HG02798 (cell line): ENCODE measurements around the gene CAMLG.
"Not testable (repeated sequence)": the region's sequence is repeated elsewhere in the genome, so short reads cannot be mapped to it uniquely, and the experiment has no call there.

Experiments
- ATAC-seq: cut with Tn5 transposase; IDR thresholded peaks from one replicate; pipeline ENCODE4 v1.9.1; 2021; ENCODE audit warnings: mild to moderate bottlenecking; ENCODE audit not compliant: unreplicated experiment, poor library complexity

CAMLG gene

DNA sequence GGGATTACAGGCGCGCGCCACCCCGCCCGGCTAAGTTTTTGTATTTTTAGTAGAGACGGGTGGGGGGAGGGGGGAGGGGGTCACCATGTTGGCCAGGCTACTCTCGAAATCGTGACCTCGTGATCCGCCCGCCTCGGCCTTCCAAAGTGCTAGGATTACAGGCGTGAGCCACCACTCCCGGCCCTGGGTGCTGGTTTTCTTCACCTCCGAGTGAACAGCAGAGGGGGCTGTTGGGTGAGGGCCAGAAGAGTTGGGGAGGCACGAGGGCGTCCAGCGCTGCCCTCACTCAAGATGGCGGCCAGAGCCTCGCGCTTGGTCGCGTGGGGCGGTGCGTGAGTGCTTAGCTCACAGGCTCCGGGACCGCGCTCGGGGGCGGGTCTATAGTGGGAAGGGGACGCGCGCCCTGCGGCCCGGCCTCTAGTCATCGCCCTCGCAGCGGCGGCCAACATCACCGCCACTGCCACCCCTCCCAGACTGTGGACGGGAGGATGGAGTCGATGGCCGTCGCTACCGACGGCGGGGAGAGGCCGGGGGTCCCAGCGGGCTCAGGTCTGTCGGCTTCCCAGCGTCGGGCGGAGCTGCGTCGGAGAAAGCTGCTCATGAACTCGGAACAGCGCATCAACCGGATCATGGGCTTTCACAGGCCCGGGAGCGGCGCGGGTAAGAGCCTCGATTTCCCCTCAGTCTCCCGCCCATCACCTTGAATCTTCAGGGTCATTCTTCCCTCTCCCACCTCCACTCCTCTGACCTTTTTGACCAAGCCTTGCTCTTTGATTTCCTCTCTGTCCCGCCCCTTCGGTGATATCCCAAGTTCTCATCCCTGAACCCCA, at the start of gene CAMLG:
Gene CAMLG (plus strand): TSS at position 416 of the 830 bp plus-strand sequence. CDS start 73 bp downstream, at position 489.
- ATAC-seq, result peak; percentile 98

DNA sequence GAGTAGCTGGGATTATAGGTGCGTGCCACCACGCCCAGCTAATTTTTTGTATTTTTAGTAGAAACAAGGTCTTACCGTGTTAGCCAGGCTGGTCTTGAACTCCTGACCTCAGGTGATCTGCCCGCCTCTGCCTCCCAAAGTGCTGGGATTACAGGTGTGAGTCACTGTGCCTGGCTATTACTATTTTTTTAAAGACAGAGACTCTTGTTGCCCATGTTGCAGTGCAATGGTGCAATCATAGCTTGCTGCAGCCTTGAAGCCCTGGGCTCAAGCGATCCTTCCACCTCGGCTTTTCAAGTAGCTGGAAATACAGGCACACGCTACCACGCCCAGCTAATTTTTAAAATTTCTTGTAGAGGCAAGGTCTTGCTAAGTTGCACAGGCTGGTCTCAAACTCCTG, 48.2 kb upstream of the CAMLG start:
- ATAC-seq, result not testable (repeated sequence)

DNA sequence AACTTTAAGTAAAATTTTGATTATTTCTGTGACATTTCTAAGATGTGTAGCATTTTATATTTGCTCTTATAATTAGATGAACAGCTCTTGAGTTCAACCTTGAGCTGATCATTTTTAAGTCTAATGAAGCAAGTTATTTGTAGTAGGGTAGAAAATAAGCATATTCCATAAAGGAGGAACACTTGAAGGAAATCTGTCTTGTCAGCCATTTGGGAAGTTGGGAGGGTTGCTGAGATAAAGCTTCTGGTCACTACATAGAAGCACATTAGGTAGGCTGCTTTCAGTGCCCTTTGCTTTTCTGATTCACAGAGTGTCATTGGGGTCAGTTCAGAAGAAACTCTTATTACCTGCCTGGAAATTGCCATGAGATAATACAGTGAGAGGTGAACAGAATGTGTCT, 45.6 kb upstream of the CAMLG start:
- no peak for ATAC-seq

DNA sequence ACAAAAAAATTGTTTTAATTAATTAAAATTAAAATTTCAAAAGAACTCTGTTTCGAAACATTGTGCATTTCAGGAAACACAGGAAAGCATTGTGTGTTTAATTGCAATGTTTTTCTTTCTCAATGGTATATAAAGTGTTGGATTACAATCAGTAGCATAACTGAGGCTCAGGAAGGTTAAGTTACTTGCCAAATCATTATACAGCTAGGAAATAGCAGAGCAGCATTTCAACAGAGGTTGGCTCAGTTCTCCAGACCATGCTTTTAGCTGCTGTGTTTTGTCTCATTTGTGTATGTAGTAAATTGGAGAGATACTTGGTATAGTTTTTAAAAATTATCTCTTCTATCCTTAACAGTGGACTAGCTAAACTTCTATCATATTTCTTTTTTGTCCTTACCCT, 30.0 kb upstream of the CAMLG start:
- no peak for ATAC-seq

DNA sequence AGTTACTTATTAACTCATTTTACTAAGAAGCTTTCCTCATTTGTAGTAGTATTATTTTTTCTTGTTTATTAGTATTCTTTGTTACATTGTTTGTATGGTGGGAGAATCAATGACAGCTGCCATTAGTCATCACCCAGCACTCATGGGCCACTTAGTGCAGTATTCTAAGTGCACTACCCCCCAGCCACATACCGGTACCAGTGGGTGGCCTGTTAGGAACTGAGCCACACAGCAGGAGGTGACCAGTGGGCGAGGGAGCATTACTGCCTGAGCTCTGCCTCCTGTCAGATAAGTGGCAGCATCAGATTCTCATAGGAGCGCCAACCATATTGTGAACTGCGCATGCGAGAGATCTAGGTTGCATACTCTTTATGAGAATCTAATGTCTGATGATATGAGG, 24.2 kb upstream of the CAMLG start:
- no peak for ATAC-seq

DNA sequence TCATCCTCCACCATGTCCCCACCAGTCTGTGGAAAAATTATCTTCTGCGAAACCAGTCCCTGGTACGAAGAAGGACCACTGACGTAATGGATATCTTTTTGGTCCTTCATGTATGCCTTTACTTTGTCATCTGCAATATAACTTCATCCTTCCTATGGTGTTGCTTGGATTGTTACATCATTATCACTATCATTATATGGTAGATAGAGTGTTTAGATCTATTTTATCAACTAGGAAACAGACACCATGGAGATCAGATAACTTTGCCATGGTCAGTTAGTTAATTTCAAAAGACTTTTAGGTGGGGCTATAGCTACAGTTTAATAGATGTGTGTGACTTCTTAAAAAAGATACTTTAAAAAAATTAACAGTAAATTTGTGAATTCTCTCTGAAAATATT, 23.8 kb upstream of the CAMLG start:
- no peak for ATAC-seq

DNA sequence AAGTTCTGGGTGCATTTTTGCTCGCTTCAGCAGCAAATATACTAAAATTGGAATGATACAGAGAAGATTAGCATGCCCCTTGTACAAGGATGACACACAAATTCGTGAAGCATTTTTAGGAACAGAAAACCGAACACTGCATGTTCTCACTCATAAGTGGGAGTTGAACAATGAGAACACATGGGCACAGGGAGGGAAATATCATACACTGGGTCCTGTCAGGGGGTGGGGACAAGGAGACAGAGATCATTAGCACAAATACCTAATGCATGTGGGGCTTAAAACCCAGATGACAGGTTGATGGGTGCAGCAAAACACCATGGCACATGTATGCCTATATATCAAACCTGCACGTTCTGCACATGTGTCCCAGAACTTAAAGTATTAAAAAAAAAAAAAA, 22.9 kb upstream of the CAMLG start:
- ATAC-seq, result not testable (repeated sequence)

DNA sequence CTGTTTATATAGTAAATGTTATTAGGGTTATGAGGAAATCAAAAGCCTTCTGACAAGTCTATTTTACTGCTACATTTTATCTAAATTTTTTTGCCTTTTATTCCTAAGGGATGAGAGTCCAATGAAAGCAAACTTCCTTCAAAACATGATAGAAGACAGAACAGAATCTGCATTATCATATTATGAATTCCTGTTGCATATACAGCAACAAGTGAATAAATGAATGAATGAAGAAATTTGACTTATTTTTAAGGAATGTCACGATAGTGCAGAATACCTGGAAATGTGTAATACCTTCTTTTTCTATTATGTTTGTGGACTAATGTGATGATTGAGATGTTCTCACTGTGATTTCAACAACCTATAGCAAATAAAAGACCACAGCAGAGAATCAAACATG, 13.5 kb upstream of the CAMLG start:
- no peak for ATAC-seq

DNA sequence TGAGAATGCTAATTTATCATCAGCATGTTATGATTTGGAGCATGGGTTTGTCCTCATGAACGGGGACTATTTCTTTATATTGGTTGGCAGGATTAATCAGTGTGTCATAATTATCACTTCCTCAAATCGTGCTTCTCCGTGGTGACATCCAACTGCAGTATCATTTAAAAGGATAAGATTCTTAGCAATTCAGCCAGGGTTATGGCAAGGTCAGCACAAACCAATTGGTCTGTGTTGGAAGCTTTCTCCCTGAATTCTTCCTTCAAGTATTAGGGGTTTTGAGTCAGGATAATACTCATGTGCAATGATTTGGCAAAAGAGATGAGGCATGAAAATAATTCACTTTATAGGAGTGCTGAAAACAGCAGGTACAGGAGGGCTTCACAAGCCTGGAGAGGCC, 5.5 kb upstream of the CAMLG start:
- ATAC-seq, result no peak

DNA sequence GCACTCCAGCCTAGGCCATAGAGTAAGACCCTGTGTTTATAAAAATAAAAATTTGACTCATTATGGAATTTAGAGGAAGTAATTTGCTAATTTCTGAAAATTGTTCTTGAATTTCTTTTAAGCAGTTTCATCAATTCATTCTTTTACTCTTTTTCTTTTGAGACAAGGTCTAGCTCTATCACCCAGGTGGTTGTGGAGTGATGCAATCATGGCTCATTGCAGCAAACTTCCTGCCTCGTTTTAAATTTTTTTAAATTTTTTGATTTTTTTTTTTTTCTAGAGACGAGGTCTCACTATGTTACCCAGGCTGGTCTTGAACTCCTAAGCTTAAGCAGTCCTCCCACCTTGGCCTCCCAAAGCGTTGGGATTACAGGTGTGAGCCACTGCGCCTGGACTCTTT, 3.1 kb upstream of the CAMLG start:
- no peak for ATAC-seq

DNA sequence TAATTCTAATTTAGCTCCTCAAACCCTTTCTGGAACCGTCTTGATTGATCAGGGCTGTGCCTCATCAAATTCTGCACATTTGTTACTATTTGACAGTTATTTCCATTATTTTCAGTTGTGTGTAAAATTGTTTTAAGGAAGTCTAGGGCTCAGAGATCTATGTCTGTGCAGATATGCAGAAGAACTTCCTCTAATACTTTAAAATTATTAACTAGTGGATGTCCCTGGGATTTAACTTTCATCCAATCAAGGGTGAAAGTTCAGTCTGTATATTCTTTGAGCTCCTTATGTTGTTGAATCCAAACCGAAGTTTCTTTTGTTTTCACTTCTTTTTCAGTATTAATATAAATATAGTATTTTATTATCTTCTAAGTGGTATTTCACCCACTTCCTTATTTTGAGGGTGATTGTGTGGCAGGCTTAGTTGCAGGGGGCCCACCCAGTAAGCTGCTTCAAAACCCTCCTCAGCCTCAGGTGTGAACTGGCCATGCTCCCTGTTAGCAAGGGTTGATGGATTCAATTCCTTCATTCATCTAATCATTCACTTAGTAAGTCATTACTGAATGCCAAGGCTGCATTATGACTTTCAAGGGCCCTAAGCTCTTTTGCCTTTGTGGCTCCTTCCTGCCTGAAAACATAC, 2.1 kb upstream of the CAMLG start:
- no peak for ATAC-seq

DNA sequence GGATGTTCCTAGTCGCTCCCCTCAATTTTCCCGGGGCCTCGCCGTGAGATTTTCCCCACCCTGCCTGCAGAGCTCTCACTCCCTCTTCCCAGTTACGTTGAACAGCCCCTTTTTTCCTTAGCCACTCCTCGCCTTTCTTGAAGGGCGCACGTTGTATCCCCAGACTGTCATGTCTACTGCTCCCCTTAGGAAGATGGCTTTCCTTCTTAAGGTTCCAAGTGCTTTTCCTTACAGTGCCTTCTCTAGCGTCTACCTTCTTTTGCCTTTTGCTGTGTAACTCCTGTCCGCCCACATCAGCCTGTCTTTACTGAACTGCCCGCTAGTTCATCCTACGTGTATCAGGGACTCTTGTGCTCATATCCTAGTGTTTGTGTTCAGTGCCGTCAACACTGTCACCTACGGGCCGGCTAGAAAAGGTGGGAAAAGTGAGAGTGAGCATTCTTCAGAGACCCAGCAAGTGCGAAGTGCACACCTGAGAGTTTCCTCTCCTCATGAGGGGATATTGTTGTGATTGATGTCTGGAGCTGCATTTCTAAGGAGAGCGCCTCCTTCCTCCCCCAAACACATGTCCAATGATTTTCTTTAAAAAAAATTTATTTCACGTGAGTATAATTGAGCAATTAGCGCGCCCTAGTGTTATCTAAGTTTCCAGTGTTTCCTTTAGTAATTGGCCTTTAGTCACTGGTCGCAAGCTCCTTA, 764 bp downstream of the CAMLG start:
- no peak for ATAC-seq

DNA sequence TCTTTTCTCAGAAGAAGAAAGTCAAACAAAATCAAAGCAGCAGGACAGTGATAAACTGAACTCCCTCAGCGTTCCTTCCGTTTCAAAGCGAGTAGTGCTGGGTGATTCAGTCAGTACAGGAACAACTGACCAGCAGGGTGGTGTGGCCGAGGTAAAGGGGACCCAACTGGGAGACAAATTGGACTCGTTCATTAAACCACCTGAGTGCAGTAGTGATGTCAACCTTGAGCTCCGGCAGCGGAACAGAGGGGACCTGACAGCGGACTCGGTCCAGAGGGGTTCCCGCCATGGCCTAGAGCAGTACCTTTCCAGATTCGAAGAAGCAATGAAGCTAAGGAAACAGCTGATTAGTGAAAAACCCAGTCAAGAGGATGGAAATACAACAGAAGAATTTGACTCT, 2.7 kb downstream of the CAMLG start:
- ATAC-seq, result no peak

DNA sequence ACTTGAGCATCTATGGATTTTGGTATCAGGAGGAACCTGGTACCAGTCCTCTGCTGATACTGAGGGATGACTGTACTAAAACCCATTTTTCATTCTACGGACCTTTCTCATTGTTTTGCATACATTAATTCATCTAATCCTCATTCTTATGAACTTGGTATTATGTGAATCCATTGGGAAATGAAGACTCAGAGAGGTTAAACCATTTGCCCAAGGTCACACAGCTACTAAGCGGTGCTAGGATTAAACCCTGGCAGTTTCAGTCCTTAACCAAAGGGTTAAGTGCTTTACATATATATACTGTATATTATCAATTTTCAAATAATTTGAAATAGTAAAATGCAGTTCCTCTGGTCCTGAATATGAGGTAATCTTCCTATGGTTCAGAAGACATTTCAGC, 3.8 kb downstream of the CAMLG start:
- ATAC-seq, result no peak

DNA sequence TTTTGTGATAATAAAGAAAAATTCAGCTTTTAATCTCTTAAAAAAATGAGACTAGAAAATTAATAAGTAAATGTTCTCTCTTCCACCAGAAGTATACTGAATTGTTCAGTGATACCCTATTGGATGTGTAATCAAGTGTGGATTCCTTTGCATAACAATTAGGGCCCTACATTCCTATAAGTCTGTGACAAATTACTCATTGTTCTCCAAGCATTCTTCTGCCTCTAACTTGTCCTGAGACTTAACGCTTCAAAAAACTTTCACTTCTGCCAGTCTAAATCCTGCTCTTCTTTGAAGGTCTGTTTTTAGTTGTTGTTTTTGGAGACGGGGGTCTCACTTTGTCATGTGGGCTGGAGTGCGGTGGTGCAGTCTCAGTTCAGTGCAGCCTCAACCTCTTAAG, 11.1 kb downstream of the CAMLG start:
- no peak for ATAC-seq

DNA sequence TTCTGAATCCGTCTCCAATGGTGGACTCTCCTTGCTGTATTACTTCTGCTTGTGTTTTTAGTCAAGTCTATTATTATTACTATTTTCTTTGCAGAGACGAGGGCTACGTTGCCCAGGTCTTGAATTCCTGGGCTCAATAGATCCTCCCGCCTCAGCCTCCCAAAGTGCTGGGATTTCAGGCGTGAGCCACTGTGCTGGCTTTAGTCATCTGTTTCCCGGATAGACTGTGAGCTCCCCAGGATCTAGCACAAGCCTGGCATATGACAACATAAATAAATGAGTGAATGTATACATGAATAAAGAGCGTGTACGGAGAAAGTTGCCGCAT, 19.8 kb downstream of the CAMLG start:
- no peak for ATAC-seq

DNA sequence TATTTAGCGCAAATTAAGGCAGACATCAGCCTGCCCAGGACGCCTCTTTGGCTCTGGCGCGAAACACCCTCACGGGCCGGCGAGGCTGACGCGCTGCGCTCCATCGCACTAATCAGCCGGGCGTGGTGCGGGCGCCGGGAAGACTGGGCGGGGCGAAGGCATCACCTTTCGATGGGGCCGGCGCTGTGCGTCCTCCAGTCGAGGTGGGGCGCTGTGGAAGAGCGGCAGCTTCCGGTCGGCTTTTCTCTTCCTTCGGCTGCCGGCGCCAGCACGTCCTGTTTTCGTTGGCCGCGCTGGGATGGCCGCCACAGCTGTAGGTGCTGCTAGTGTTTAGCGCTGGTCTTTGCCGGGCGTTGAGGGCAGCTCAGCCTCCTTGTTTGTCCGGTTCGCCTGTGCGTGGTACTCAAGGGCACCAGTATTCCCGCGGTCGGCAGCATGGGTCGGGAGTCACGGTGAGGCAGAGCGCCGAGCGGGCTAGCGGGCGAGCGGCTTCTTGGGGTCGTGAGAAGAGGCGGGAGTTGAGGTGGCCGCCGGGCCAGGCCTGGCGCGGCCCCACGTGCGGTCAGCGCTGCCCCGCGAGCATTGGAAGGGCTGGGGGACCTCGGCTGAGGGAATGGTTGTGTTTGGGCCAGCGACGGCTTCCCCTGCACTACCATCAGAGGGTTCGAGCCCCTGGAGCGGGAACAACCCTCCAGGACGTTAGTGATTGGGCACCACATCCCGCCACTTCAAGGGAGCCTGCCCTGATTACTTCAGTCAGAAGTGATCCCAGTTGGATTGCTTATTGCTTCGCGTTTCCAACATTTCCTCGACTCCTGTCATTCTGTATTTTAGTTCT, 20.4 kb downstream of the CAMLG start, which contains the start of gene DDX46:
Gene DDX46 (plus strand): TSS at position 276 of the 838 bp plus-strand sequence. CDS start 160 bp downstream, at position 436.
- ATAC-seq, result peak; percentile 99

DNA sequence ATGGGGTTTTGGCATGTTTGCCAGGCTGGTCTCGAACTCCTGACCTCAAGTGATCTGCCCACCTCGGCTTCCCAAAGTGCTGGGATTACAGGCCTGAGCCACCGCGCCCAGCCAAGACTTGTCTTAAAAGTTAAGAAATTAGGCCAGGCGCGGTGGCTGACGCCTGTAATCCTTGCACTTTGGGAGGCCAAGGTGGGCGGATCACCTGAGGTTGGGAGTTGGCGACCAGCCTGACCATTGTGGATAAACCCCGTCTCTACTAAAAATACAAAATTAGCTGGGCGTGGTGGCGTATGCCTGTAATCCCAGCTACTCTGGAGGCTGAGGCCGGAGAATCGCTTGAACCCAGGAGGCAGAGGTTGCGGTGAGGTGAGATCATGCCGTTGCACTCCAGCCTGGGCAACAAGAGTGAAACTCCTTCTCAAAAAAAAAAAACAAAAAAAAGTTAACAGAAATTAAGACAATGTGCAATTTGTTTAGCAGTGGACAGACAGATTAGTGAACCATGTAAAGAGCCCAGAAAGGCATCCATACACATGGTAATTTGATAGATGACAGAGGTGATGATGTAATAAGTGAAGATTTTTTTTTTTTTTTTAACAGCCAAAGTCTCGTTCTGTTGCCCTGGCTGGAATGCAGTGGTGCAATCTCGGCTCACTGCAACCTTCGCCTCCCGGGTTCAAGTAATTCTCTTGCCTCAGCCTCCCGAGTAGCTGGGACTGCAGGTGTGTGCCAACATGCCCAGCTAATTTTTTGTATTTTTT, 29.4 kb downstream of the CAMLG start:
- ATAC-seq, result not testable (repeated sequence)

DNA sequence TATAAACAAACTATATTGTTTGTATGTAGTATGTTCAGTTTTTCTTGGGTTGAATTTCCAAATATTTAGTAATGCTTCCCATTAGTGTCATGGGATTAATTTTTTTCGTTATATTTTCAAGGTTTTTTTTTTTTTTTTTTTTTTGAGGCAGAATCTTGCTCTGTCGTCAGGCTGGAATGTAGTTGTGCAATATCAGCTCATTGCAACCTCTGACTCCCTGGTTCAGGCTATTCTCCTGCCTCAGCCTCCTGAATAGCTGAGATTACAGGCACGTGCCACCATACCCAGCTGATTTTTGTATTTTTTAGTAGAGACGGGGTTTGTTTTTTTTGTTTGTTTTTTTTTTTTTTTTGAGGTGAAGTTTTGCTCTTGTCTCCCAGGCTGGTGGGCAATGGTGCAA, 30.9 kb downstream of the CAMLG start:
- ATAC-seq, result no peak
